Ishikawa (cell line): Measurements from ENCODE around the gene TNFSF15.

ENCODE experiments used
- CEBPB ChIP-seq: IDR thresholded peaks from 2 replicates; pipeline ENCODE4 v1.6.1; 2012
- EP300 ChIP-seq: IDR thresholded peaks from 2 replicates; pipeline ENCODE4 v1.6.1; 2012; ENCODE audit warnings: borderline replicate concordance
- FOXM1 ChIP-seq: IDR thresholded peaks from 2 replicates; pipeline ENCODE4 v1.6.1; 2012; ENCODE audit warnings: low read depth, borderline replicate concordance
- RAD21 ChIP-seq: IDR thresholded peaks from 2 replicates; pipeline ENCODE4 v1.6.1; 2012; ENCODE audit warnings: low read depth
- TAF1 ChIP-seq: IDR thresholded peaks from 2 replicates; pipeline ENCODE4 v1.6.1; 2012; ENCODE audit warnings: low read depth, mild to moderate bottlenecking
- TCF12 ChIP-seq: IDR thresholded peaks from 2 replicates; pipeline ENCODE4 v1.6.1; 2012; ENCODE audit warnings: low read depth
- YY1 ChIP-seq: IDR thresholded peaks from 2 replicates; pipeline ENCODE4 v1.6.1; 2012; ENCODE audit warnings: low read depth
- ZBTB7A ChIP-seq: IDR thresholded peaks from 2 replicates; pipeline ENCODE4 v1.6.1; 2012; ENCODE audit warnings: low read depth
- TF ChIP-seq, protein P1 (sequence below): IDR thresholded peaks from 2 replicates; pipeline ENCODE4 v1.6.1; 2012
- TF ChIP-seq, protein P2 (sequence below): IDR thresholded peaks from 2 replicates; pipeline ENCODE4 v1.6.1; 2012; ENCODE audit warnings: low read depth, mild to moderate bottlenecking

DNA sequence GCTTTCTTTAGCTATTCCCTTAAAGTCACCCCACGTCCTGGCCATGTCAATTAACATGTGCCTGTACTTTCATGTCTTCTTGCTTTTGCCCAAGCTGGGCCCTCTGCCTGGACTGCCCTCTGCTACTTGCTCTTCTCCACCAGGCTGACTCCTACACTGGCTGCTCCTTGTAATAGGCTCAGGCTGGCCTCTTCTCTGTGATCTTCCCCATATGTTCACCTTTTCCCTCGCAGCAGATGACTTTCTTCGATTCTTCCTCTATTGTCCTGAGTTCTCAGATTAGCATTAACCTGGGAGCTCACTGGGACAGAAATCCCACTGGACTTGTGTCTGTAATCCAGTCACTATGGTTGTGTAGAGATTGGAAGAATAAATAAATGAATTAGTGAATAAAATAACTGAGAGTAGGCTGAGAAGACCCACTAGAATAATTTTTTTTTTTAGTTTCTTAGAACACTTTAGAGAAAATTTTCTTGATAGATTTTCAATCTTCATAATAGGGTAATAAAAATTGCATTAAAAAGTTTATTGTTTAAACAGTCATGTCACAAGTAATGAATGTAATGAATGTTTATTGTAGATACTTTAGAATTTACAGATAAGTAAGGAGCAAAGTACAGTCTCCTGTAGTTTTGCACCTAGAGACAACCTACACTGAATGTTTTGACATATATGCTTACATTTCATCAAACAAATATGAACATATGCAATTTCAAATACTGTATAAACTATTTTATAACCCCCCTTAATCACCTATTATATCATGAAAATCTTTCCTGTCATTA lies 47.4 kb upstream of the TNFSF15 start:
- TF ChIP-seq YY1: no peak
- TF ChIP-seq TAF1: no peak
- TF ChIP-seq CEBPB: no peak
- TF ChIP-seq, protein P1, sequence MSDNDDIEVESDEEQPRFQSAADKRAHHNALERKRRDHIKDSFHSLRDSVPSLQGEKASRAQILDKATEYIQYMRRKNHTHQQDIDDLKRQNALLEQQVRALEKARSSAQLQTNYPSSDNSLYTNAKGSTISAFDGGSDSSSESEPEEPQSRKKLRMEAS: no peak
- no peak for TF ChIP-seq RAD21
- TF ChIP-seq FOXM1: no peak
- no peak for TF ChIP-seq EP300
- no peak for TF ChIP-seq TCF12
- TF ChIP-seq, protein P2, sequence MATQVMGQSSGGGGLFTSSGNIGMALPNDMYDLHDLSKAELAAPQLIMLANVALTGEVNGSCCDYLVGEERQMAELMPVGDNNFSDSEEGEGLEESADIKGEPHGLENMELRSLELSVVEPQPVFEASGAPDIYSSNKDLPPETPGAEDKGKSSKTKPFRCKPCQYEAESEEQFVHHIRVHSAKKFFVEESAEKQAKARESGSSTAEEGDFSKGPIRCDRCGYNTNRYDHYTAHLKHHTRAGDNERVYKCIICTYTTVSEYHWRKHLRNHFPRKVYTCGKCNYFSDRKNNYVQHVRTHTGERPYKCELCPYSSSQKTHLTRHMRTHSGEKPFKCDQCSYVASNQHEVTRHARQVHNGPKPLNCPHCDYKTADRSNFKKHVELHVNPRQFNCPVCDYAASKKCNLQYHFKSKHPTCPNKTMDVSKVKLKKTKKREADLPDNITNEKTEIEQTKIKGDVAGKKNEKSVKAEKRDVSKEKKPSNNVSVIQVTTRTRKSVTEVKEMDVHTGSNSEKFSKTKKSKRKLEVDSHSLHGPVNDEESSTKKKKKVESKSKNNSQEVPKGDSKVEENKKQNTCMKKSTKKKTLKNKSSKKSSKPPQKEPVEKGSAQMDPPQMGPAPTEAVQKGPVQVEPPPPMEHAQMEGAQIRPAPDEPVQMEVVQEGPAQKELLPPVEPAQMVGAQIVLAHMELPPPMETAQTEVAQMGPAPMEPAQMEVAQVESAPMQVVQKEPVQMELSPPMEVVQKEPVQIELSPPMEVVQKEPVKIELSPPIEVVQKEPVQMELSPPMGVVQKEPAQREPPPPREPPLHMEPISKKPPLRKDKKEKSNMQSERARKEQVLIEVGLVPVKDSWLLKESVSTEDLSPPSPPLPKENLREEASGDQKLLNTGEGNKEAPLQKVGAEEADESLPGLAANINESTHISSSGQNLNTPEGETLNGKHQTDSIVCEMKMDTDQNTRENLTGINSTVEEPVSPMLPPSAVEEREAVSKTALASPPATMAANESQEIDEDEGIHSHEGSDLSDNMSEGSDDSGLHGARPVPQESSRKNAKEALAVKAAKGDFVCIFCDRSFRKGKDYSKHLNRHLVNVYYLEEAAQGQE: no peak
- TF ChIP-seq ZBTB7A: no peak
